GM10248 (cell line): ENCODE results near the gene ABCB6.

Experiments used
- CTCF ChIA-PET: fragments of 300-600 bp; sonication (Branson Sonifier 250); formaldehyde crosslinking; extraction: SDS; loops from one replicate; lab custom pipeline; 2021; ENCODE audit warnings: antibody characterized with exemption; lab: Yijun Ruan, JAX
- POLR2A ChIA-PET: fragments of 350-650 bp; sonication (Branson Sonifier 250); formaldehyde crosslinking; extraction: SDS; loops from one replicate; lab custom pipeline; 2020; ENCODE audit warnings: antibody characterized with exemption; lab: Yijun Ruan, JAX
- DNase-seq: peaks from one replicate; pipeline ENCODE4 v3.0.0; 2012; ENCODE audit errors: extremely low spot score
- TF ChIP-seq, protein P1 (sequence below): IDR thresholded peaks from 2 replicates; pipeline ENCODE4 v1.5.1; 2012; ENCODE audit warnings: mild to moderate bottlenecking, low read depth; ENCODE audit errors: extremely low read depth, missing control alignments, control extremely low read depth

Gene ABCB6

GRCh38 chr2:219178377-219179175 lies 40.2 kb downstream of the ABCB6 start:
- POLR2A ChIA-PET = no interaction called here
- TF ChIP-seq, protein P1, sequence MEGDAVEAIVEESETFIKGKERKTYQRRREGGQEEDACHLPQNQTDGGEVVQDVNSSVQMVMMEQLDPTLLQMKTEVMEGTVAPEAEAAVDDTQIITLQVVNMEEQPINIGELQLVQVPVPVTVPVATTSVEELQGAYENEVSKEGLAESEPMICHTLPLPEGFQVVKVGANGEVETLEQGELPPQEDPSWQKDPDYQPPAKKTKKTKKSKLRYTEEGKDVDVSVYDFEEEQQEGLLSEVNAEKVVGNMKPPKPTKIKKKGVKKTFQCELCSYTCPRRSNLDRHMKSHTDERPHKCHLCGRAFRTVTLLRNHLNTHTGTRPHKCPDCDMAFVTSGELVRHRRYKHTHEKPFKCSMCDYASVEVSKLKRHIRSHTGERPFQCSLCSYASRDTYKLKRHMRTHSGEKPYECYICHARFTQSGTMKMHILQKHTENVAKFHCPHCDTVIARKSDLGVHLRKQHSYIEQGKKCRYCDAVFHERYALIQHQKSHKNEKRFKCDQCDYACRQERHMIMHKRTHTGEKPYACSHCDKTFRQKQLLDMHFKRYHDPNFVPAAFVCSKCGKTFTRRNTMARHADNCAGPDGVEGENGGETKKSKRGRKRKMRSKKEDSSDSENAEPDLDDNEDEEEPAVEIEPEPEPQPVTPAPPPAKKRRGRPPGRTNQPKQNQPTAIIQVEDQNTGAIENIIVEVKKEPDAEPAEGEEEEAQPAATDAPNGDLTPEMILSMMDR = no peak
- DNase-seq = peak; percentile 49
- CTCF ChIA-PET = interaction anchor here (1.0 to 3.1 kb wide), 3 partner anchors 68 to 468 kb away, joined by 3 to 15 read pairs (median 3); no protein-coding TSS in a partner anchor

DNA sequence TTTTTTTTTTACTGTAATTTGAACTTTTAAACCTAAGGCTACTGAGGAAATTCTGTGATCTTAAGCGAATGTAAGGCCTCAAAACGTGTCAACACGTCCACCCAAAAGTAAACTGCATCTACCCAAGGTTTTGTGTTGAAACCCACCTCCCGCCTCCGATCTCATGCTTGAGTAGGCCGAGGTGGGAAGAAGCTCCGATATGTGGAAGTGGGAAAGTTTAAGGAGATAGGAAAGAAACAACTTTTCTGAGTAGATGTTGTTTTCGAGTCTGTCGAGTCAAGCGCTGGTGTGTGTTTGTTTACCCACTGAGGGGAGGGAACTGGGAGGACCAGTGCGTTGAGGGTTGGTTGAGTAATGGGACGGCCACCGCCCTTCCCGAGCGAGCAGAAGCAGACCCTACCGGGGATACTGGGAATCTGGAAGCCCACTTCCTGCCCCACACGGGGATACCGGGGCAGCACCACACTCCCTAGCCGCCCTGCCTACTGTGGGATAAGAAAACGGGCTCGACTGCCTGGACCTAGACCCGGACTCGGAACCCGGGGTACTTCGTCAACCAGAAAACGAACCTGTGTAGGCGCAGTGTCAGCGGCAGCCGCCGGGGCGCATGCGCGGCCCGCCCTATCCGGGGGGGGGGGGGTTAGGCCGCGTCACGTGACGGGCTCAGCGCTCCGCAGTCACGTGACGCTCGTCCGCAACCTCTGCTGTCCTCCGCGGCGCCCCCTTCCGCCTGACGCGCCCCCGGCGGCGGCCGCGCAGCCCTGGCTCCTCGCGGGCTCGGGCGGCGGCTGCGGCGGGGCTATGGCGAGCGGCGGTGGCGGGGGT lies 41.0 kb downstream of the ABCB6 start, which contains the start of gene RETREG2:
RETREG2 (plus strand) TSS at position 724 of the 825 bp plus-strand sequence; CDS start at position 802, 78 bp downstream.
- DNase-seq = peak; percentile 98
- TF ChIP-seq, protein P1 = peak; percentile 71
- ChIA-PET CTCF (interaction anchor here (1.4 to 3.5 kb wide), 2 partner anchors 11 to 103 kb away, joined by 3 to 13 read pairs; no protein-coding TSS in a partner anchor), POLR2A (no interaction called here)

GRCh38 chr2:219176818-219177551 lies 41.8 kb downstream of the ABCB6 start, which contains the start of gene CNPPD1:
Gene CNPPD1 (minus strand): TSS chr2:219176925. CDS start chr2:219176828, 97 bp downstream.
- DNase-seq = peak; percentile 92
- ChIA-PET CTCF (interaction anchor here (0.7 to 8.6 kb wide), 10 partner anchors 11 to 279 kb away, joined by 3 to 164 read pairs (median 4); partner anchors contain the start of gene NHEJ1), POLR2A (interaction anchor here (0.6 to 1.7 kb wide), 9 partner anchors 12 to 267 kb away, joined by 3 to 12 read pairs (median 4); partner anchors contain the start of genes GLB1L, STK16 and ZFAND2B)
- TF ChIP-seq, protein P1 = no peak

DNA sequence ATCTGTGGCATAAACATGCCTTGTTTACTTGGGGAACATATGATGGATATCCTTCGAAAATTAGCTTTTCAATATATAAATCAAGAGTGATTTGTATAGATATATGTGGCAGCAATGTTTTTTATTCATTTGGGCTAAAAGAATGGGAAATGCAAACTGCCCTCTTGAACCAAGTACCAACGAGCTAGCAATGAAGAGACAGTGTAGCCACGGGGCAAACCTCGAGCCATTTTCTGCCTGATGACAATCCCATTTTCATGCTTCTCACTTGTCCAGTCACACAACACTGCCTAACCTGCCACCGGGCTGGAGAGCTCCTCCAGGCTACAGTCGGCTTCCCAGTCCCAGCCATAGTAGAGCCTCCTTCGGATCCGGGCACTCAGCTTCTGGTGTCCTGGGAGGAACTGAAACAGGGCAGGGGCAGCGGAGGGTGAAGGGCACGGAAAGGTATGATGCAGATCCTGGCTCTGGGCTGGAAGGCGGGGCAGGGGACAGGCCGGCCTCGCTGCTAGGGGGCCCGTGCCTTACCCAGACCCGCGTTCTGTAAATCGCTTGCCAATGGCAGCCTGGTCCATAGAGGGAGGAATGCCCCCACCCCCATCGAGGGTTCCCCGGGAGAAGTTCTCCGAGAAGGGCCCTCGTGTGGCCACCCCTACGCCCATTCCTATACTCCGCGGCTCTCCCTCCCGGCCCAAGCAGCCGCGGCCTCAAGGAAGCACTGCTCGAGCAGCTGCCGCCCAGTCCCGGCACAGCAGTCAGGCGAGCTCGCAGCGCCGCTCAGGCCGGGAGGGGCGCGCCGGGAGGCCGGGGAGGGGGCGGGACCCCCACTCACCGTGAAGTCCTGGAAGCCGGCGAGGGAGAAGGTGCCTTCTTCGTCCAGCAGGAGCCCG lies 42.6 kb downstream of the ABCB6 start:
- POLR2A ChIA-PET = interaction anchor here (0.6 to 1.7 kb wide), 10 partner anchors 13 to 266 kb away, joined by 3 to 12 read pairs (median 4); partner anchors contain the start of genes GLB1L, STK16 and ZFAND2B
- TF ChIP-seq, protein P1 = peak; percentile 13
- peak; percentile 43 for DNase-seq
- CTCF ChIA-PET = interaction anchor here (0.6 to 8.6 kb wide), 17 partner anchors 10 to 299 kb away, joined by 3 to 164 read pairs (median 4); partner anchors contain the start of genes NHEJ1 and ZFAND2B

GRCh38 chr2:219175486-219175885 lies 43.3 kb downstream of the ABCB6 start:
- CTCF ChIA-PET = interaction anchor here (0.9 to 8.6 kb wide), 13 partner anchors 9 to 299 kb away, joined by 3 to 164 read pairs (median 4); partner anchors contain the start of genes NHEJ1 and ZFAND2B
- no peak for DNase-seq
- POLR2A ChIA-PET = interaction anchor here (0.7 to 1.7 kb wide), 3 partner anchors 31 to 116 kb away, joined by 3 to 12 read pairs (median 3); partner anchors contain the start of gene ZFAND2B
- TF ChIP-seq, protein P1 = no peak
